Measurements from ENCODE around the gene IRAK4. TPM values are rescaled to one million over a fixed set of nuclear protein-coding genes. Genes with fewer than 3 reads are reported as not detected.

Gene IRAK4
- total RNA-seq, 2 experiments from 2014 or later: 32.9 to 37.7 TPM

DNA sequence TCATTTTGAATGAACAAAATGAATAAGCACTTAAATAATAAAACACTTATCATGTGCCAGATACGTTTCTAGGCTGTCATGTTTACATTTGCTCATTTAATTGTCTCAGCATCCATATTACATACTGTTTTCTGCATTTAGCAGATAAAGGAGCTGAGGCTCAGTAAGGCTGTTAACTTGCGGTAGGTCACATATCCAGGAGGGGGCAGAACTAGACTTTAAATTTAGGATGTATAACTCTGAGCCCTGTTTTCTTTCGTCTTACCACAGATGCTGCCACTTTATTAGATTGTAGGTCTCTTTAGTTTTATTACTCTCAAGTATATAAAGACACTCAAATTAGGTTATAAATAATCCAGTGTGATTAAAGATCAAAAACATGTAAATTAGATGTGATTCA, 17.7 kb downstream of the IRAK4 start:
- ATAC-seq (peak; percentile 58), DNase-seq (no peak)
- CTCF ChIA-PET: interaction anchor here (0.8 to 2.7 kb wide), 5 partner anchors 14 to 159 kb away, joined by 3 to 34 read pairs (median 3); no protein-coding TSS in a partner anchor
- peaks cover 26% of the 10 kb centered on the region for H3K36me3 Mint-ChIP-seq (ENCODE audit: low read depth)
- no peaks in the 10 kb centered on the region for H3K9me3 Mint-ChIP-seq (ENCODE audit: insufficient read depth)
- H3K4me3 Mint-ChIP-seq: no peak overlapping the region
- POLR2A ChIA-PET: interaction anchor here (1.1 to 1.6 kb wide), 2 partner anchors 8 to 29 kb away, joined by 3 to 6 read pairs; partner anchors contain the start of gene TWF1
- H3K4me1 Mint-ChIP-seq (ENCODE audit: low read depth): no peaks in the 10 kb centered on the region
- no peak overlapping the region for H3K27ac Mint-ChIP-seq
- no peaks in the 10 kb centered on the region for H3K27me3 Mint-ChIP-seq (ENCODE audit: low read depth)

DNA sequence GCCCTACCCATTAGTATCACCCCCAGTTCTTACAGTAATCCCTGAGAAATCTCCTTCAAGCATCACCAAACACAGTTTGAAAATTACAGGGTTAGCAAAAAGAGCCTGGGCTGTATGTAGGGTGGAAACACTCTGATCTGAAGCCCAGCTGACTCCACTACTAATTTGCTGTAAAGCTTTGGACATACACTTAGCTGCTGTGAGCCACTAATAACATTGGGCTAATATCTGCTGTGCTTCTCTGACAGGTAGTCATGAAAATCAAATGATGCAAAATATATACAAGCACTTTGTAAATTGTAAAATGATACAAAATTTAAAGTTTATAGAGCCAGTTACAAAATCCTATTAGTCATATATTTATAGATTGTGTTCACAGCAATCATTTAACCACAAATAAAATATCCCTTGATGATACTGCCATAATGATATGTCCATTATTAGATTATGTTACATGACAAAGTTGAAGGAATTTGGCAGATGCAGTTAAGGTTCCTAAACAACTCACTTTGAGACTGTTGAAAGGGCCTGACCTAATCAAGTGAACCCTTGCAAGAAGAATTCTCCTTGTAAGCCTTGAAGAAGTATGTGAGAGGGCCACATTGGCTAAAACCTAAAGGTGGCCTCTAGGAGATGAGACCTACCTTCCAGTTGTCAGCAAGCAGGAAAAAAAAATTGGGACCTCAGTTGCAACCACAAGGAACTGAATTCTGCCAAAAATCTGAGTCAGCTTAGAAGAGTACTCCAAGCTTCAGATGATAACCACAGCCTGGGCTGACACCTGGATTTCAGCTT, 28.3 kb downstream of the IRAK4 start:
- DNase-seq (no peak), ATAC-seq (no peak)
- Mint-ChIP-seq H3K4me3 (no peak overlapping the region), H3K36me3 (ENCODE audit: low read depth) (peaks cover 32% of the 10 kb centered on the region), H3K9me3 (ENCODE audit: insufficient read depth) (no peaks in the 10 kb centered on the region), H3K27ac (no peak overlapping the region), H3K4me1 (ENCODE audit: low read depth) (no peaks in the 10 kb centered on the region), H3K27me3 (ENCODE audit: low read depth) (no peaks in the 10 kb centered on the region)
- CTCF ChIA-PET: no interaction called here
- POLR2A ChIA-PET: interaction anchor here (1.0 kb wide), 1 partner anchor 19 kb away, joined by 8 read pairs; the partner anchor contains the start of gene TWF1

- Mint-ChIP-seq H3K36me3 (ENCODE audit: low read depth) (peaks cover 30% of the 10 kb centered on the region), H3K27me3 (ENCODE audit: low read depth) (no peaks in the 10 kb centered on the region), H3K27ac (no peak overlapping the region), H3K9me3 (ENCODE audit: insufficient read depth) (no peaks in the 10 kb centered on the region), H3K4me3 (no peak overlapping the region), H3K4me1 (ENCODE audit: low read depth) (no peaks in the 10 kb centered on the region)
- no peak for DNase-seq
- ChIA-PET POLR2A (no interaction called here), CTCF (no interaction called here)
- ATAC-seq: no peak
Measured at GRCh38 chr12:43789941-43790340, 31.2 kb downstream of the IRAK4 start.

- Mint-ChIP-seq H3K27me3 (ENCODE audit: low read depth) (no peaks in the 10 kb centered on the region), H3K4me3 (no peak overlapping the region), H3K9me3 (ENCODE audit: insufficient read depth) (no peaks in the 10 kb centered on the region), H3K27ac (no peak overlapping the region), H3K4me1 (ENCODE audit: low read depth) (no peaks in the 10 kb centered on the region), H3K36me3 (ENCODE audit: low read depth) (peaks cover 40% of the 10 kb centered on the region)
- ChIA-PET CTCF (interaction anchor here (1.6 to 1.7 kb wide), 2 partner anchors 9 to 12 kb away, joined by 4 to 5 read pairs; no protein-coding TSS in a partner anchor), POLR2A (interaction anchor here (1.0 to 1.5 kb wide), 2 partner anchors 9 to 37 kb away, joined by 3 to 7 read pairs; no protein-coding TSS in a partner anchor)
- ATAC-seq (no peak), DNase-seq (no peak)
Measured at GRCh38 chr12:43795716-43796280, 37.0 kb downstream of the IRAK4 start.

- H3K4me1 Mint-ChIP-seq (ENCODE audit: low read depth): peaks cover 7% of the 10 kb centered on the region
- DNase-seq (no peak), ATAC-seq (no peak)
- no peaks in the 10 kb centered on the region for H3K27me3 Mint-ChIP-seq (ENCODE audit: low read depth)
- no peak overlapping the region for H3K4me3 Mint-ChIP-seq
- POLR2A ChIA-PET: interaction anchor here (0.8 kb wide), 1 partner anchor 38 kb away, joined by 3 read pairs; no protein-coding TSS in a partner anchor
- H3K9me3 Mint-ChIP-seq (ENCODE audit: insufficient read depth): no peaks in the 10 kb centered on the region
- CTCF ChIA-PET: interaction anchor here (1.4 kb wide), 1 partner anchor 9 kb away, joined by 3 read pairs; the partner anchor contains the start of gene TWF1
- H3K27ac Mint-ChIP-seq: no peak overlapping the region
- peaks cover 42% of the 10 kb centered on the region for H3K36me3 Mint-ChIP-seq (ENCODE audit: low read depth)
Measured at GRCh38 chr12:43797561-43798217, 38.9 kb downstream of the IRAK4 start.

DNA sequence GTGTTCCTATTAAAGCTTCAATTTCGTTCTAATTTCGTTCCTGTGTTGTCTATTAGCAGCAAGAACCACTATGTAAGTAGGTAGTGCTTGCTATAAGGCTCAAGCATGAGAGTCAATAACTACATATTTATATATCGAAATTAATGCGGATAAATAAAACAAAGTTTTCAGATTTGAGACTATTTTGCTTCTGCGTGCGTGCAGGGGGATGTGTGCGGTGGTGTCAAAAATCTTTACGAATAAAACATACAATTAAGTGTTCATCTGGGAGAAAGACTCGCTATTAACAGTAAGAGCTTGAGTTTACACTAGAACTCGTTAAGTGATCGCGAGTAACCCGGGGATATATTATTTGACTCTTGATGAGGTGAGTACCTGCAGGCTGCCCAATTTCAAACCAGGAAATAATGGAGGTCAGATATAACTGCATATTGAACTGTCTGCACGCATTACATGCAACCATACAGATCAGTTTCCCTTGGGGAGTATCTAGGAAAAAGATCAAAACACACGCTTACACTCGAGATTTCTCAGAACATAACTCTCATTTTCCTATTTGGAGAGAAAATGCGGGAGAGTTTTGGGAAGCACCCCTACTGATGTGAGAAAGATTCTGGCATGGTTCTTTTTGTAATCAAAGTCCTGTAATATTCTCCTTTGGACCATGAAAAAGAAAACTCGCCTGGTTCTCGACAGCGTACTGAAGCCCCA, 46.6 kb downstream of the IRAK4 start:
- ATAC-seq (peak; percentile 28), DNase-seq (peak; percentile 30)
- Mint-ChIP-seq H3K9me3 (ENCODE audit: insufficient read depth) (no peaks in the 10 kb centered on the region), H3K27ac (peak overlapping the region; percentile 100), H3K27me3 (ENCODE audit: low read depth) (no peaks in the 10 kb centered on the region), H3K36me3 (ENCODE audit: low read depth) (peaks cover 23% of the 10 kb centered on the region), H3K4me3 (peak overlapping the region; percentile 98), H3K4me1 (ENCODE audit: low read depth) (peaks cover 36% of the 10 kb centered on the region)
- ChIA-PET CTCF (interaction anchor here (0.7 to 3.7 kb wide), 8 partner anchors 7 to 76 kb away, joined by 3 to 28 read pairs (median 5); partner anchors contain the start of genes IRAK4 and PUS7L), POLR2A (interaction anchor here (0.7 to 3.9 kb wide), 18 partner anchors 9 to 77 kb away, joined by 3 to 42 read pairs (median 7); partner anchors contain the start of genes IRAK4, PUS7L and TMEM117)

GRCh38 chr12:43805860-43806736, 47.3 kb downstream of the IRAK4 start, which contains the start of gene TWF1:
TSS of gene TWF1 (minus strand) at chr12:43806317. CDS start at chr12:43806245, 72 bp downstream.
- ChIA-PET POLR2A (interaction anchor here (0.5 to 3.9 kb wide), 22 partner anchors 10 to 76 kb away, joined by 3 to 42 read pairs (median 6); partner anchors contain the start of genes IRAK4, PUS7L and TMEM117), CTCF (interaction anchor here (0.6 to 3.7 kb wide), 10 partner anchors 8 to 76 kb away, joined by 3 to 28 read pairs (median 5); partner anchors contain the start of genes IRAK4 and PUS7L)
- peak within 1 kb of the TSS; percentile 100 for H3K27ac Mint-ChIP-seq
- no peaks in the 10 kb centered on the region for H3K27me3 Mint-ChIP-seq (ENCODE audit: low read depth)
- peak within 1 kb of the TSS; percentile 98 for H3K4me3 Mint-ChIP-seq
- peak; percentile 90 for DNase-seq
- no peaks in the 10 kb centered on the region for H3K9me3 Mint-ChIP-seq (ENCODE audit: insufficient read depth)
- H3K36me3 Mint-ChIP-seq (ENCODE audit: low read depth): peaks cover 16% of the 10 kb centered on the region
- H3K4me1 Mint-ChIP-seq (ENCODE audit: low read depth): peaks cover 38% of the 10 kb centered on the region
- ATAC-seq: peak; percentile 95

- Mint-ChIP-seq H3K9me3 (ENCODE audit: insufficient read depth) (no peaks in the 10 kb centered on the region), H3K4me1 (ENCODE audit: low read depth) (peaks cover 40% of the 10 kb centered on the region), H3K27me3 (ENCODE audit: low read depth) (no peaks in the 10 kb centered on the region), H3K36me3 (ENCODE audit: low read depth) (peaks cover 15% of the 10 kb centered on the region), H3K27ac (peak overlapping the region; percentile 100), H3K4me3 (peak overlapping the region; percentile 98)
- DNase-seq: no peak
- ATAC-seq: no peak
- CTCF ChIA-PET: interaction anchor here (0.6 to 3.7 kb wide), 9 partner anchors 9 to 75 kb away, joined by 3 to 28 read pairs (median 3); partner anchors contain the start of genes IRAK4 and PUS7L
- POLR2A ChIA-PET: interaction anchor here (0.9 to 3.9 kb wide), 17 partner anchors 9 to 75 kb away, joined by 3 to 42 read pairs (median 7); partner anchors contain the start of genes IRAK4, PUS7L and TMEM117
Measured at GRCh38 chr12:43806737-43807072, 48.0 kb downstream of the IRAK4 start.

DNA sequence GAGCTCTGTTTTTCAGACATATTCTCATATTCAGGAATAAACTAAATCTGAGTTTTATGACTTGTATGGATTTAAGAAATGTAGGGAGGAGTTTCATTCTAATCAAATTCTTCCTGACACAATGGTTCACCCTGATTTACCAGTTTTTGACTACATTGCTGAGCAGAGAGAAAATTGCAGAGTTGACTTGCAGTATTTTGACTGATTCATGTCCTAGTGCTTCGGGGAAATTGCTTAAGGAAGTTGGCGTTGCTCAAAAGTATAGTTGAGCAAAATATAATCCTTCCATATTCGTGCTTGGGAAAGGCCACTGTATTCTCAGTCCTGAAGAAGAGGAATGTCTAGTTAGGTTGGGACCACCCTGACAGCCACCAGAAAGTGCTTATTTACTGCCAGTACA, 48.6 kb downstream of the IRAK4 start:
- H3K36me3 Mint-ChIP-seq (ENCODE audit: low read depth): peaks cover 11% of the 10 kb centered on the region
- H3K9me3 Mint-ChIP-seq (ENCODE audit: insufficient read depth): no peaks in the 10 kb centered on the region
- H3K27me3 Mint-ChIP-seq (ENCODE audit: low read depth): no peaks in the 10 kb centered on the region
- H3K4me1 Mint-ChIP-seq (ENCODE audit: low read depth): peaks cover 36% of the 10 kb centered on the region
- POLR2A ChIA-PET: interaction anchor here (0.8 to 3.9 kb wide), 8 partner anchors 8 to 50 kb away, joined by 3 to 42 read pairs (median 4); partner anchors contain the start of genes IRAK4, PUS7L and TMEM117
- H3K4me3 Mint-ChIP-seq: peak overlapping the region; percentile 98
- peak overlapping the region; percentile 100 for H3K27ac Mint-ChIP-seq
- DNase-seq (no peak), ATAC-seq (no peak)
- CTCF ChIA-PET: interaction anchor here (0.8 to 3.7 kb wide), 8 partner anchors 9 to 74 kb away, joined by 3 to 28 read pairs (median 4); partner anchors contain the start of genes IRAK4 and PUS7L

GRCh38 chr12:43812057-43812456, 53.3 kb downstream of the IRAK4 start:
- no peak overlapping the region for H3K4me3 Mint-ChIP-seq
- H3K27ac Mint-ChIP-seq: no peak overlapping the region
- peaks cover 4% of the 10 kb centered on the region for H3K27me3 Mint-ChIP-seq (ENCODE audit: low read depth)
- DNase-seq (no peak), ATAC-seq (no peak)
- H3K36me3 Mint-ChIP-seq (ENCODE audit: low read depth): no peaks in the 10 kb centered on the region
- POLR2A ChIA-PET: no interaction called here
- CTCF ChIA-PET: interaction anchor here (1.2 kb wide), 1 partner anchor 72 kb away, joined by 3 read pairs; no protein-coding TSS in a partner anchor
- H3K9me3 Mint-ChIP-seq (ENCODE audit: insufficient read depth): no peaks in the 10 kb centered on the region
- peaks cover 18% of the 10 kb centered on the region for H3K4me1 Mint-ChIP-seq (ENCODE audit: low read depth)

Measured in activated CD8-positive, alpha-beta T cell treated with anti-CD3 and anti-CD28 coated beads, Interleukin-2, amount 10 ng/mL, durations not matched to agents 7 days and 5 days (primary cell).